Left kidney (tissue), 2 donors: ENCODE data around the gene TSEN54. TPM values are rescaled to one million over a fixed set of nuclear protein-coding genes. Genes with fewer than 3 reads are reported as not detected.
A peak's percentile ranks its signal among the peaks of the same experiment; 100 is the strongest.
"Not testable (repeated sequence)": the region's sequence is repeated elsewhere in the genome, so short reads cannot be mapped to it uniquely, and the experiment has no call there.

Source experiments
- DNase-seq: peaks from one replicate; pipeline ENCODE4 v3.0.0-alpha.2; 2013
- polyA plus RNA-seq: library from polyadenylated mRNA; unstranded; fragments of 120-200 nt; gene quantifications from one replicate; pipeline ENCODE4 v1.2.1, GENCODE V29; 2013; ENCODE audit not compliant: insufficient read length

Gene TSEN54
- polyA plus RNA-seq, 1 donor = 53.2 TPM

DNA sequence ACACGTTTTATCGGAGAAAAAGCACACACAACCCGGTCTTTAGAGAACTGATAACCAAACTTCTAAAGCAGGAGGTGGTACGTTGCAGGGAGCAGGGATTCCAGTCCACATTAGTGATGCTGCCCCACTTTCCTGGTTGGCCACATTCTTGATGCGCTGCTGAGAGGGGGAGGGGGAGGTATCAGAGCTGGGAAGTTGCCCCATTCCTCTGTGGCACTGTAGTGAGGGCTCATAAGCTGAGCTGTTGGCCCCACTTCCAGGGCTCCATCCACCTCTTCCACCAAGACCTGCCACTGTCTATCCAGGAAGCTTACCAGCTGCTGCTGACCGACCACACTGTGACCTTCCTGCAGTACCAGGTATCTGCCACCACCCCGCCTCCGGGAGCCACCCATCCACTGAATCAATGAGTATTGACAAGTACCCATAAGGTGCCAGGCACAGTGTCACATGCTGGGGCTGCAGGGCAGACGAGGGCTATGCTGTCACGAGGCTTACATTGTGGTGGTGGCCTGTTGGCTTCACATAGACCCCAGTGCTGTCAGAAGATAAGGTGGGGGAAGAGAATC is 1.1 kb downstream of the TSEN54 start:
- DNase-seq = no peak

GRCh38 chr17:75518201-75518600 is 1.9 kb downstream of the TSEN54 start:
- no peak for DNase-seq

DNA sequence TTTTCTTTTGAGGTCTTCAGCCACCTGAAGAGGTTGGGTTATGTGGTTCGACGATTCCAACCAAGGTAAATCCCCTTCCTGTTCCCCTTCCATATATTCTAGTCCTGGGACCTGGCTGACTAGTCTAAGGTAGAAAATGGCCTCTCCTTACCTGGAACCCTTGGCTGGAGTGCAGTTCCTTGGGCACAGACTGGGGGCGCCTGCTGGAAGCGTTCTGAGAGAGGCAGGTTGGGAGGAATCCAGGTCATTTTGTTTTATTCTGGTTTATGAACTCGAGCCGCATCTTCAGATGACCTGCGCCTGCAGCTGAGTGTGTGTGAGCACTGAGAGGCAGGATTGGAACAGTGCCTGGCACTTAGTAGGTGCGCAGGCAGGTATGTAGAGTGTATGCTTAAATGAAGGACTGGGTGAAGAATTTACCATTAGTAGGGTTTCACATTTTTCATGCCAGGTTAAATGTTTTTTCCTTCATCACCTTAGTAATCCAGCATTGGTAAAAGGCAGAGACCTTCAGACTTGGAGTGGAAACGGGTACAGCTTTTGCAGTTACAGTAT is 2.7 kb downstream of the TSEN54 start:
- no peak for DNase-seq

DNA sequence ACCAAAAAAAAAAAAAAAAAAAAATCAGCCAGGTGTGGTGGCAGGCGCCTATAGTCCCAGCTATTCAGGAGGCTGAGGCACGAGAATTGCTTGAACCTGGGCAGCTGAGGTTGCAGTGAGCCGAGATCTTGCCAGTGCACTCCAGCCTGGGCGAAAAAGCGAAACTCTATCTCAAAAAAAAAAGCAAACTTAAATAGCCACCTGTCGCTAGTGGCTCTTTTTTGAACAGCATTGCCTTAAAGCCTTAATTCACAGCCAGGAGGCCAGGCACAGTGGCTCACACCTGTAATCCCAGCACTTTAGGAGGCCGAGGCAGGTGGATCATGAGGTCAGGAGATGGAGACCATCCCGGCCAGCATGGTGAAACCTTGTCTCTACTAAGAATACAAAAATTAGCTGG is 4.1 kb downstream of the TSEN54 start:
- DNase-seq = not testable (repeated sequence)

DNA sequence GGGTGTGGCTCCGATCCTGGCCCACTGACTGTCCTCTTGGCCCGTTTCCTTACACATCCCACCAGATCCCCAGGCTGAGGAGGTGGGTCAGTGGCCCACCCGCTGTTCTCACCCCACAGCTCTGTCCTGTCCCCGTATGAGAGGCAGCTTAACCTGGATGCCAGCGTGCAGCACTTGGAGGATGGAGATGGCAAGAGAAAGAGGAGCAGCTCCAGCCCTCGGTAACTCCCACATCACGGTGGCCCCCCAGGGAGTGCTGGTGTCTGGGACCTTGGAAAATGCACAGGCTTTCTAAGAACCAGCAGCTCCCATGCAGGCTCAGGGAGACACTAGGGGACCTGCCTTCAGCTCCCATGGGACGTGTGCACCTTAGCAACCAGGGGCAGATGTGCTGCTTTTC is 5.0 kb downstream of the TSEN54 start:
- DNase-seq = no peak

GRCh38 chr17:75521951-75522727 is 5.8 kb downstream of the TSEN54 start:
- no peak for DNase-seq

DNA sequence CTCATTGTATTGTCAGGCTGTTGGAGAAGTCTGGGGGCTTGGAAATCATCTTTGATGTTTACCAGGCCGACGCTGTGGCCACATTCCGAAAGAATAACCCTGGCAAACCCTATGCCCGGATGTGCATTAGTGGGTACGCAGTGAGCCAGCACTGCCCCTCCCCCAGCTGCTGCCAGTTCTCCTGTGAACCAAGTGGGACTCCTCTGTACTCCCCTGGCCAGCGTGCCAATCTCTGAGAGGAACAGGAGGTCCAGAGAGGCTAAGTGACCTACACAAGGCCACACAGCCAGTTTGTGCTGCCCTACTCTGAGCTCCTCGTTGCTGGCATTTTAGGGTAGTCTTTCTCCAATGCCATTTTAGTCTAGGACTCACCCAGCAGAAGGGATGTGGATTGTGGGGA is 7.3 kb downstream of the TSEN54 start:
- no peak for DNase-seq

- DNase-seq = no peak
Observed at GRCh38 chr17:75524269-75524969, 8.1 kb downstream of the TSEN54 start.

- DNase-seq = peak; percentile 85
Observed at GRCh38 chr17:75524970-75525805, 8.9 kb downstream of the TSEN54 start, which contains the start of gene LLGL2. LLGL2 (plus strand) TSS chr17:75525697; CDS start chr17:75543427, 17,730 bp downstream.

DNA sequence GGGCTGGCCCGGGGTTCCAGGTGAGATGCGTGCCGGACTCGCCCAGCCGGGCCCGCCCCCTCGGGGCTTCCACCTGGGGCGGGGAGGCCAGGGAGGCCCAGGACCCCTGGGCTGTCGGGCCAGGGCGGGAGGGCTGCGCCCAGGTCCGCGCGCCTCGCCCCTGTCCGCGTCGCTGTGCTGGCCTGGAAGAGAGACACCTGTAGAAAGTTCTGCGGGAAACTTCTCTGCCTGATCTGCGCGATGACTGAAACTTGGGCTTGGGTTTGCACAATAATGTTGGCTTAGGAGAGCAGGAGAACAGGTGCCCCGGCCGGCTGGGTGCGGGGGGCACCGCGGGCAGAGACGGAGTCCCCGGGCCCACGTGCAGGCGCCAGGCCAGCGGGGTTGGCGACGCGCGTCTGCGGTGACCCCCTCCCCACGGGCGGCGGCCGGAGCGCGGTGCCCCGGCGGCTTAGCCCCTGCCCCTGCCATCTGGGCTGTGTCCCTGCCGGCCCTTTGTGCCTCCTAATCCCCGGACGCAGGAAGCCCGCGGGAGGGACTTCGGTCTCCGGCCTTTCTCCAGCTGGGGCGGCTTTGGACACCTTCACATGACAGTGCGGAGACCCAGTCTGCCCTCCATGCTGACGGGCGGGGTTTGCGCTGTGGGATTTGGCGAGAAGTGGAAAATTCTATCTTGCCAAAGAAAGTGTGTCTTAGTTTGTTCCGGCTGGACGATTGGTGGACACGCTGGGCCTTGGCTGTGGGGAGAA is 9.7 kb downstream of the TSEN54 start:
- no peak for DNase-seq

- DNase-seq = no peak
Observed at GRCh38 chr17:75526555-75527270, 10.4 kb downstream of the TSEN54 start.

DNA sequence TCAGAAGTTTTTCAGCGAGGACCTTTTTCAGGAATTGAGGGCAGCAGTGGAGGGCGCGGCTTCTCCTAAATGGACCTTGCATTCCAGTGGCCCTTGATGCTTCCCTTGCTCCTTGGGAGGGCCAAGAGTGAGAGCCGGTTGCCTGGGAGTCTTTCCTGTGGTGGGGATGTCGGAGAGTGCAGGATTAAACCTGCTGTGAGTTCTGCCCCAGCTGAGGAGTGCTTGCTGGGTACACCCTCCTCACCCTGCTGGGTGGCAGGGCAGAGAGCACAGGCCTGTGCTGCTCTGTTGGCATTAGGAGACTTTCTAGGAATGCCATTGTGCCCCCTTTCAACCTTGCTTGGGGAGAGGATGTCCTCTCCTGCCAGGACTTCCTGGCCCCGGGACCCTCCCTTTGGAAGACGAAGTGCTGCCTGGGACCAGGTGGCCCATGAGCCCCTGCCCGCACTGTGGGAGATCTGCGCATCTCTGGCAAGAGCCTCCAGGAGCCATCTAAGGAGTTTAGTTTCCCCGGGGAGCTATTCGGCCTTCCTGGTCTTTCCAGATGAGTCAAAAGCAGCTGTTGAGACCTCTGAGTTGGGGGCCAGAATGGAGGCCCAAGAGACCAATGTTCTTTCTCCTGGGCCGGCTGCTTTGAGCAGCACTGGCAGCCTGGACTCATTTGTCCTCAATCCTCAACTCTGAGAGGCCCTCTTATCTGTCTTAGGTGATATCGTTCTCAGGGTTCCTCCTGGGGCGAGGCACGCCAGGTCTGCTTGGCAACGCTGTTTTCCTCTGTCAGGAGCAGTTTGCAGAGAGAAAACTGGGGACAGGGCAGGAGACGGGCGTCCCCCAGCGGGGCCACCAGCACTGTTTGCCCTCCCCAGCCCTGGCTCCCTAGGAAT is 14.8 kb downstream of the TSEN54 start:
- no peak for DNase-seq

DNA sequence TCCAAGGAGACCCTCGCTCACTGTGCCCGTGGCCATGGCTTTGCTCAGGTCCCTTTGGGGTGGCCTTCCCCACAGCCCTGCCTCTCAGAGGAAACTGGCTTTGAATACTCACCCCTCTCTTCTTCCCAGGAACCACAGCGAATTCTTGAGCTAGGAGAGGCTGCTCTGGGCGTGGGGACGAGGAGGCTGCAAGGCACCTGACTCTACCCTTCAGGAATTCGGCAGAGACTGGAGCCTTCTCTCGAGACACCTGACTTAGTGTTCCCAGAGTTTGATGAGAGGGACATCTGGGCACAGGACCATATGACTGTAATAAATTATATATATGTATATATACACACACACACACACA is 15.4 kb downstream of the TSEN54 start:
- no peak for DNase-seq

DNA sequence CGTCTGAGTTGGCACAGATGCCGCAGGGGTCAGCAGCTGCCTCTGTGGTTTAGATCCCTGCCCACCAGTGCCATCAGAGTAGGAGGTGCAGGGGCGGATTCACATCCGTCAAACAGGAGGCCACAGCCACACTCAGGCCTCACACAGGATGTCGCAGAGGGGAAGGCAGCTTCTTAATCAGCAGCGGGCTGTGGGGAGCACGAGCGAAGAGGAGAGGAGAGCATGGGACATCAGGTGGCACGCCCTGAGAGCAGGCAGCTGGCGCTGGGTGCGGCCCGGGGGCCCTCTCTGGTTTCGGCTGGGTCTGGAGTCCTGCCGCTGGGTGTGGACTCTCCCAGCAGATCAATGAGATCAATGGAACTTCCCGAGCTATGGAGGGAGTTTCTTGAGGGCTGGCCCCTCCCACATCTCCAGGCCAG is 18.8 kb downstream of the TSEN54 start:
- no peak for DNase-seq

DNA sequence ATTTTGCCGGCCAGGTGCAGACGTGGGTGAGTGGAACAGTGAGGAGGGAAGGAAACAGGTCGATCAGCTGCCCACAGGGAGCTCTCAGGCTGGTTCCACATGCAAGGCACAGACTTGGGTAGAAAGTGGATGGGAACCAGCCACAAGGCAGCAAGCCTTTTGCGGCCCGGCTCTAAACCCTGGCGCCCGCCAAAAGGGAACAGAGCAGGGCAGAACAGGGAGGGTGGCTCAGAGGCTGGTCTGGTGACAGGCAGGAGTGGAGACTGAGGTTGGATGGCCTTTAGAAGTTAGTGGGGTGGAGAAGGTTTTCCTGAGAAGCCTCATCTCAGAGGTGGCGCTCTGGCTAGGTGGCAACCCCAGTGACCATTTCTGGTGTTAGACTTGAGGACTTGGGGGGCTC is 19.5 kb downstream of the TSEN54 start:
- DNase-seq = no peak

- DNase-seq = no peak
Observed at GRCh38 chr17:75536366-75536765, 20.0 kb downstream of the TSEN54 start.

DNA sequence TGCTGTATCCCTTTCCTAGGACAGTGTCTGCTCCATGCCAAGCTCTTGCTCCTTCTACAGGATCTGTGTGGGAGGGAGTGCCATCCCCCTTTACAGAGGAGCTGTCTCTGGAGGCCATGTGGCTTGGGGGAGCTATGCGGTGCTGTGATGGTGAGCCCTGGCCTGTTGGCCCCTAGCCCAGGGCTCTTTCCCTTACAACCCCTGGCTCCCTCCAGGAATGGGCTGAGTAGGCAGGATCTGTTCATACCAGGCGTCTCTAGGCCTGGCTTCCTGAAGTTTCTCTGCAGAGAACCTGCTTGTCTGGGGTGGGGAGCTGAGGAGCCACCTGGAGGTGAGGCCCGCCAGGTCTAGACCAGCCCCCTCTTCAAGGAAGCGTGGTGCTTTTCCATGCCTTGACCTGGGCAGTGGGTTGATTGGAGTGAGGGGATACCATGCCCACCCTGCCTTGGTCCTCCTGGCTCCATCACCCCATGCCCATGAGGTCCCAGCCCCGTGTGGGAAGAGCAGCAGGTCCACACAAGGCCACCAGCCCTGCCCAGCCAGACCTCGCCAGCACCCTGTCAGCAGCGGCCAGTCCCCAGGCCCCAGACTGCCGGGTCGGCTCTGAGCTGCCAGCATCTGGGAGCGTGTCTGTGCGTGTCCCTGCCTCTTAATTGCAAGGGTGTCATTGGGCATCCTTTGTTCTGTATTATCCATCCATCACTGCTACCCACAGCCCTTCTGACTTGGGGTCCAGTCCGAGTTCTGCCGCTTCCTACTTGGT is 23.8 kb downstream of the TSEN54 start:
- no peak for DNase-seq

DNA sequence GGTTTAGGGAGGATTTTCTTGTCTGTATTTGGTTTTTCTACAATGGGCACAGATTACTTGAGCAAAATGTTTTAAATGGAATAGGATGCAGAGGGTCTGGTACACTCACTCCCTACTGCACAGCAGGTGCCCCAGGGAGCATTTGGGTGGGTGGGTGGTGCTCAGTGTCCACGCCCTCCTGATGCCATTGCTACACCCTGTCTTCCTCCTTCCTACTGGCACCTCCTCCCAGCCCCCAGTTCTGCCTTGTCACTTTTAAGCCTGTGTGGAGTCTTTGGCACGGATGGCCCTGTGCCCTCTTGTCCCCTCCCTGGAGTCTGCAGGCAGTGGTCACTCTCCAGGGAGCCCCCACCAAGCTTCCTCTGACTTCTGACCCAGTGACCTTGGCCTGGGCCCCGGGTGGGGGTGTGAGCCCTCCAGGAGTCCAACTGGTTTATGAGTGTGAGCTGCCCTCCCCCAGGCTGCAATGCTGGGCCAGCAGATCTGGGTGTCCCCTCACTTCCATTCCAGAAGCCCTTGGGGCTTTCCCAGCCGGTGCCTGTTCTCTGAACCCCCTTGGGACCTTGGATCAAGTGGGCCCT is 24.7 kb downstream of the TSEN54 start:
- DNase-seq = no peak
